GM10266 (cell line): ENCODE measurements around the gene CAMTA1.

Source experiments
- DNase-seq: peaks from one replicate; pipeline ENCODE4 v3.0.0; 2012; ENCODE audit errors: extremely low spot score
- CTCF ChIP-seq: IDR thresholded peaks from 2 replicates; pipeline ENCODE4 v1.5.1; 2012; ENCODE audit warnings: mild to moderate bottlenecking, low read depth; ENCODE audit not compliant: control insufficient read depth, insufficient read depth; ENCODE audit errors: missing control alignments

CAMTA1 gene

GRCh38 chr1:7334475-7335035 is 549.3 kb downstream of the CAMTA1 start:
- no peak for DNase-seq
- no peak for TF ChIP-seq CTCF

GRCh38 chr1:7335224-7335879 is 550.1 kb downstream of the CAMTA1 start:
- no peak for TF ChIP-seq CTCF
- no peak for DNase-seq

- no peak for TF ChIP-seq CTCF
- DNase-seq = no peak
Measured at GRCh38 chr1:7338439-7338838, 553.2 kb downstream of the CAMTA1 start.

GRCh38 chr1:7339014-7339413 is 553.8 kb downstream of the CAMTA1 start:
- TF ChIP-seq CTCF = no peak
- no peak for DNase-seq

- DNase-seq = no peak
- TF ChIP-seq CTCF = no peak
Measured at GRCh38 chr1:7339953-7340352, 554.7 kb downstream of the CAMTA1 start.

- no peak for DNase-seq
- TF ChIP-seq CTCF = no peak
Measured at GRCh38 chr1:7341145-7341905, 556.1 kb downstream of the CAMTA1 start.

- TF ChIP-seq CTCF = no peak
- no peak for DNase-seq
Measured at GRCh38 chr1:7343882-7344281, 558.6 kb downstream of the CAMTA1 start.
